ENCODE measurements around the gene GAB2.

Gene GAB2

DNA sequence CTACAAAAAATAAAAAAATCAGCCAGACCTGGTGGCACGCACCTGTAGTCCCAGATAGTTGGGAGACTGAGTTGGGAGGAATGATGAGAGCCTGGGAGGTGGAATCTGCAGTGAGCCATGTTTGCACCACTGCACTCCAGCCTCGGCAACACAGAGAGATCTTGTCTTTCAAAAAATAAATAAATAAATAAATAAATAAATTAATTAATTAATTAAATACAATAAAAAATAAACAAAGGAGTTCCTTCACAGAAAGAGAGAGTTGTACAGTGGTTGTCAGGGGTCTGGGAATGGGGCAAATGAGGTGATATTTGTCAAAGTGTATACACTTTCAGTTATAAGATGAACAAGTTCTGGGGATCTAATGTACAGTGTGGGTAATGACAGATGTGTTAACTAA is 49.8 kb upstream of the GAB2 start (continued):
- TF ChIP-seq, protein P1, sequence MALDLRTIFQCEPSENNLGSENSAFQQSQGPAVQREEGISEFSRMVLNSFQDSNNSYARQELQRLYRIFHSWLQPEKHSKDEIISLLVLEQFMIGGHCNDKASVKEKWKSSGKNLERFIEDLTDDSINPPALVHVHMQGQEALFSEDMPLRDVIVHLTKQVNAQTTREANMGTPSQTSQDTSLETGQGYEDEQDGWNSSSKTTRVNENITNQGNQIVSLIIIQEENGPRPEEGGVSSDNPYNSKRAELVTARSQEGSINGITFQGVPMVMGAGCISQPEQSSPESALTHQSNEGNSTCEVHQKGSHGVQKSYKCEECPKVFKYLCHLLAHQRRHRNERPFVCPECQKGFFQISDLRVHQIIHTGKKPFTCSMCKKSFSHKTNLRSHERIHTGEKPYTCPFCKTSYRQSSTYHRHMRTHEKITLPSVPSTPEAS (tag by site-specific recombination; IDR thresholded peaks at IDR 0.05), result no peak
- TF ChIP-seq ZNF664 (tag by site-specific recombination; IDR thresholded peaks at IDR 0.05) (0 out of 2 replicates have a peak, but pooled peaks have one; percentile 25), ZNF521 (tag by site-specific recombination; IDR thresholded peaks at IDR 0.05) (no peak), ZNF18 (tag by site-specific recombination; IDR thresholded peaks at IDR 0.05) (no peak), ZNF391 (tag by site-specific recombination; IDR thresholded peaks at IDR 0.05; ENCODE audit: borderline replicate concordance, low read depth) (no peak), ZNF140 (tag by site-specific recombination; IDR thresholded peaks at IDR 0.05) (peak; percentile 23; the same call in 1 of the 2 replicates), KLF10 (tag by site-specific recombination; IDR thresholded peaks at IDR 0.05) (no peak), KLF9 (tag by site-specific recombination; IDR thresholded peaks at IDR 0.05; ENCODE audit: low read depth) (no peak), ZNF785 (tag by site-specific recombination; IDR thresholded peaks at IDR 0.05) (no peak), ZSCAN5A (tag by site-specific recombination; IDR thresholded peaks at IDR 0.05) (no peak), ZNF114 (tag by site-specific recombination; IDR thresholded peaks at IDR 0.05) (no peak), ZNF211 (tag by site-specific recombination; IDR thresholded peaks at IDR 0.05; ENCODE audit: low read depth) (no peak), ZNF223 (tag by site-specific recombination; IDR thresholded peaks at IDR 0.05) (no peak), ZNF24 (tag by site-specific recombination; IDR thresholded peaks at IDR 0.05) (no peak), ZNF830 (tag by site-specific recombination; IDR thresholded peaks at IDR 0.05; ENCODE audit: low read depth) (no peak), ZNF302 (tag by site-specific recombination; IDR thresholded peaks at IDR 0.05; ENCODE audit: low read depth) (no peak), ZBTB17 (tag by site-specific recombination; IDR thresholded peaks at IDR 0.05) (no peak), ZNF580 (tag by site-specific recombination; IDR thresholded peaks at IDR 0.05) (no peak), ZNF2 (tag by site-specific recombination; IDR thresholded peaks at IDR 0.05) (no peak), ZXDB (tag by site-specific recombination; IDR thresholded peaks at IDR 0.05) (peak; percentile 44; the same call in 1 of the 2 replicates), ZNF639 (tag by site-specific recombination; IDR thresholded peaks at IDR 0.05) (peak; percentile 22; the same call in 1 of the 2 replicates), ZNF530 (tag by site-specific recombination; IDR thresholded peaks at IDR 0.05; ENCODE audit: low read depth) (no peak), ZNF510 (tag by site-specific recombination; IDR thresholded peaks at IDR 0.05; ENCODE audit: insufficient replicate concordance) (no peak), ZNF645 (tag by site-specific recombination; IDR thresholded peaks at IDR 0.05) (no peak), ZNF23 (tag by site-specific recombination; IDR thresholded peaks at IDR 0.05; ENCODE audit: borderline replicate concordance) (no peak)
- TF ChIP-seq, protein P2, sequence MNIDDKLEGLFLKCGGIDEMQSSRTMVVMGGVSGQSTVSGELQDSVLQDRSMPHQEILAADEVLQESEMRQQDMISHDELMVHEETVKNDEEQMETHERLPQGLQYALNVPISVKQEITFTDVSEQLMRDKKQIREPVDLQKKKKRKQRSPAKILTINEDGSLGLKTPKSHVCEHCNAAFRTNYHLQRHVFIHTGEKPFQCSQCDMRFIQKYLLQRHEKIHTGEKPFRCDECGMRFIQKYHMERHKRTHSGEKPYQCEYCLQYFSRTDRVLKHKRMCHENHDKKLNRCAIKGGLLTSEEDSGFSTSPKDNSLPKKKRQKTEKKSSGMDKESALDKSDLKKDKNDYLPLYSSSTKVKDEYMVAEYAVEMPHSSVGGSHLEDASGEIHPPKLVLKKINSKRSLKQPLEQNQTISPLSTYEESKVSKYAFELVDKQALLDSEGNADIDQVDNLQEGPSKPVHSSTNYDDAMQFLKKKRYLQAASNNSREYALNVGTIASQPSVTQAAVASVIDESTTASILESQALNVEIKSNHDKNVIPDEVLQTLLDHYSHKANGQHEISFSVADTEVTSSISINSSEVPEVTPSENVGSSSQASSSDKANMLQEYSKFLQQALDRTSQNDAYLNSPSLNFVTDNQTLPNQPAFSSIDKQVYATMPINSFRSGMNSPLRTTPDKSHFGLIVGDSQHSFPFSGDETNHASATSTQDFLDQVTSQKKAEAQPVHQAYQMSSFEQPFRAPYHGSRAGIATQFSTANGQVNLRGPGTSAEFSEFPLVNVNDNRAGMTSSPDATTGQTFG (tag by site-specific recombination; IDR thresholded peaks at IDR 0.05; ENCODE audit: borderline replicate concordance), result no peak
- TF ChIP-seq, protein P3, sequence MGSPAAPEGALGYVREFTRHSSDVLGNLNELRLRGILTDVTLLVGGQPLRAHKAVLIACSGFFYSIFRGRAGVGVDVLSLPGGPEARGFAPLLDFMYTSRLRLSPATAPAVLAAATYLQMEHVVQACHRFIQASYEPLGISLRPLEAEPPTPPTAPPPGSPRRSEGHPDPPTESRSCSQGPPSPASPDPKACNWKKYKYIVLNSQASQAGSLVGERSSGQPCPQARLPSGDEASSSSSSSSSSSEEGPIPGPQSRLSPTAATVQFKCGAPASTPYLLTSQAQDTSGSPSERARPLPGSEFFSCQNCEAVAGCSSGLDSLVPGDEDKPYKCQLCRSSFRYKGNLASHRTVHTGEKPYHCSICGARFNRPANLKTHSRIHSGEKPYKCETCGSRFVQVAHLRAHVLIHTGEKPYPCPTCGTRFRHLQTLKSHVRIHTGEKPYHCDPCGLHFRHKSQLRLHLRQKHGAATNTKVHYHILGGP (tag by site-specific recombination; IDR thresholded peaks at IDR 0.05), result no peak
- TF ChIP-seq, protein P4, sequence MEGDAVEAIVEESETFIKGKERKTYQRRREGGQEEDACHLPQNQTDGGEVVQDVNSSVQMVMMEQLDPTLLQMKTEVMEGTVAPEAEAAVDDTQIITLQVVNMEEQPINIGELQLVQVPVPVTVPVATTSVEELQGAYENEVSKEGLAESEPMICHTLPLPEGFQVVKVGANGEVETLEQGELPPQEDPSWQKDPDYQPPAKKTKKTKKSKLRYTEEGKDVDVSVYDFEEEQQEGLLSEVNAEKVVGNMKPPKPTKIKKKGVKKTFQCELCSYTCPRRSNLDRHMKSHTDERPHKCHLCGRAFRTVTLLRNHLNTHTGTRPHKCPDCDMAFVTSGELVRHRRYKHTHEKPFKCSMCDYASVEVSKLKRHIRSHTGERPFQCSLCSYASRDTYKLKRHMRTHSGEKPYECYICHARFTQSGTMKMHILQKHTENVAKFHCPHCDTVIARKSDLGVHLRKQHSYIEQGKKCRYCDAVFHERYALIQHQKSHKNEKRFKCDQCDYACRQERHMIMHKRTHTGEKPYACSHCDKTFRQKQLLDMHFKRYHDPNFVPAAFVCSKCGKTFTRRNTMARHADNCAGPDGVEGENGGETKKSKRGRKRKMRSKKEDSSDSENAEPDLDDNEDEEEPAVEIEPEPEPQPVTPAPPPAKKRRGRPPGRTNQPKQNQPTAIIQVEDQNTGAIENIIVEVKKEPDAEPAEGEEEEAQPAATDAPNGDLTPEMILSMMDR (tag by site-specific recombination; IDR thresholded peaks at IDR 0.05), result no peak
